GM18502 (cell line): ENCODE results near the gene MBP.

Experiments
- ATAC-seq: cut with Tn5 transposase; IDR thresholded peaks from one replicate; pipeline ENCODE4 v1.9.1; 2021; ENCODE audit warnings: mild to moderate bottlenecking; ENCODE audit not compliant: unreplicated experiment, poor library complexity

The MBP gene

DNA sequence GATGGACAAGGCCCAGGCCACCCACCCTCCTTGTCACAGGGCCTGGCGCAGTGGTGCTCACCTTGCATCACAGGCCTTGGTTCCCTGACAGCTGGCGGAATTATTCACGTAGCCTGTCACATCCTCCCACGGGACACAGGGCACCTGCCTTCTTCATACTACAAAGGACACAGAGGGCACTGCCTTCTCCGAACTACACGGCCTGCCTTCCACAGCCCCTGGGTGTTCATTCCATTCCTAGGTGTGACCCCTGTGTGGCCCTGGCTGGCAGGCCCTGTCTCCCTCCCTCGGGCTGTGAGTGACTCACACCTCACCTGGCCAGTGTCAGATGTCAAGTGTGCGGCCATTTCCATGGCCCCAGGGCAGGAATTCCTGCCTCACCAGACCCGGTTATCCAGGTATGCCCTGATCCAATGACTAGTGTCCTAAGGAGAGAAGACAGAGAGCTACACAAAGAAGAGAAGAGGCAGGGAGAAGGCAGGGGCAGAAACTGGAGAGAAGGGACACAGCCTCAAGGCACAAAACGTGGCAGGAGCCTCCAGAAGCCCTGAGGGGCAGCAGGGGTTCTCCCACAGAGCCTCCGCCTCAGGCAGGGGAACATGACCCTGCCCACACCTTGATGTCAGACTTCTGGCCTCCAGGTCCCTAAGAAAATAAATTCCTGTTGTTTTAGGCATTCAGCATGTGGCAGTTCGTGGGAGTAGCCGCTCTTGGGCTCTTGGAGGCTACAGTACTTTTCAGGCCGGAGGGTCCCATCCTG is 43.4 kb downstream of the MBP start:
- no peak for ATAC-seq

DNA sequence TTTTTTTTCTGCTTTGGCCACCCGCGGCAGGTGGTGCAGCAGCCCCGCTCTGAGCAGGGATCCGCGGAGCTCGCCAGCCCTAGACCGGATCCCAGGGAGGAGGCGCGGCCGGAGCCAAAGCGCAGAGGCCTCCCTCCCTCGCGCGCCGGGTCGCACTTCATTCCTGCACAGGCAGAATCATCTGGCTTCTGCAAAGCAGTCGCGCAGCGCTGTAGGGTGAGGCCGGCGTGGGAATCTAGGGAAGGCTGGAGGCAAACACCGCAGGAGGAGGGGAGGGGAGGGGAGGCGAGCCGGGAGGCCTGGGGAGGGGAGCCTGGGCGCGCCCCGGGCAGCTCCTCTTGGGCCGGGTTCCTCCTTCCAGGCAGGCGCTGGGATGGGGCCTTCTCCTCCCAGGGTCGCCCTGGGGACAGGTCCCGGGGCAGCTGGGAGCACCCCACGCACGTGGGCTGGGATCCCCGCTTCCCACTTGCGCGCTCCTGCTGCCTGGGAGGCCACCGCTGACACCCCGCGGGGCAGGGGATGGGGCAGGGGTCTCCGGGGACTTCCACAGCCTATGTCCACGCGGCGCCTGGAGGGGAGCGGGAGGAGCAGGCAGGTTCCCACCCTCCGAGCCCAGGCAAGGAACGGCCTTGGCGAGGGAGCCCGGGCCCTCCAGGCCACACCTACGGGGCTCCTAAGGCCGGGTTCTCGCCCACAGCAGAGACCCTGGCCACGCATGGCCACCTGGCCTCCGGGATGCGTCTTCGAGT is 45.0 kb downstream of the MBP start:
- no peak for ATAC-seq

DNA sequence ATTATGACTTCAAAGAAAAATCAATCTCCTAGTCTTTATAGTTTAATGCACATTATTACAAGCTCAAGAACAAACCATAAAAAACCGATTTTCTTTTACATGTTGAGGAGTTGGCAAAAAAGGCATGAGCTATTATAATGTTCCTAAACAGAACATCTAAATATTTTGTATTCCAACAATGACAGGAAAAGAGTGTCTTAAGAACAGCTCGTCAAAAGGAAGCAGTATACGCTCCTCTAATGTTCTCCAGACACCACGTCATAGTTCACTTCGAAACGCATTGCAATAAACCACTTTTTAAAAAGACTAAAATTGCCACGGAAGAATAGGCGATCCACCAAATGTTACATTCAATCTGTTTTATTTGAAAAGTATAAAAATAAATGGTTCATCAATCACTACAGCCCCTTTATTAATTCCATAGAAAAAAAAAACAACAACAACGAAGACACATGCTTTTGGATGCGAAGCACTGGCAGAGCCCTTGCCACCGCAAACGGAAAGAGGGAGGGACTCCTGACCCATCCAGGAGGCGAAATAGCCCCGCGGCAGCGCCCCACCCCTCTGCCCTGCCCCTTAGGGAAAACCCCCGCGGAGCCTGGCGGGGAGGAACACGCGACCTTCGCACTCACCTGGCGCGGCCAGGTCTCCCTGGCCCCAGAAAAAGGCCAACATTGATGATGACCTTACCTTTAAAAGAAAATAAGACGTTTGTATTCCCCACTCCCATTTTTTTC is 45.8 kb downstream of the MBP start:
- no peak for ATAC-seq

DNA sequence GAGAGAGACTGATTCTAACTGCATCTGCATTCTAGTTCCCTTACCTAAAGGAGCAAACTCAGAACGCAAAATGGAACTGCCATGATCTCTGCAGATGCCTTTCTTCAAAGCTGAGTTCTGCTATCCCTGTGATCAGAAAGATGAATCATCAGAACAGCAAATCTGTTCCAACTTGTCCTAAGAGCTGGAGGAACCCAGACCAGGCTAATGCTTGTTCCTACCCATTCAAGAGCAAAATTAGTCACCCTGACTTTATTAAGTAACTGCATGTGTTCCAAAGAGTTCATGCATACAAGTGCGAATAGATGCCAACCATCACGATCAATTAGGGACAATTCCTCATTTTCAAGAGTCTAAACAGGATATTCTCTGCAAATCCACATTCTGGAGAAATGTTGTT is 46.5 kb downstream of the MBP start:
- no peak for ATAC-seq

DNA sequence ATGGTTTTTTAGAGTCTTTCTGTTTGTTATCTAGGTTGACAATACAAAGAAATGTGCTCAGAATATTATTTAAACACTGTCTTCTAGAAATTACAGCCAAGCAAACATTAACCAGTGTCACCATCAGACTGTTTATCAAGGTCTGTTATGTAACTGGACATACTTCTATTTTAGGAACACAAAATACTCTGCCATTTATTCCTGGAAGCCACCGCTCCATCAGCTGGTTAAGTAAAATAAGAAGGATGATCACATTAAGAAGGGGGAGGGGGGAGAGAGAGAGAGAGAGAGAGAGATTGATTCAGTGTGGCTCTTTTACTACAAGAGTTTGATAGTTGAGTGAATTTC is 47.9 kb downstream of the MBP start:
- no peak for ATAC-seq

DNA sequence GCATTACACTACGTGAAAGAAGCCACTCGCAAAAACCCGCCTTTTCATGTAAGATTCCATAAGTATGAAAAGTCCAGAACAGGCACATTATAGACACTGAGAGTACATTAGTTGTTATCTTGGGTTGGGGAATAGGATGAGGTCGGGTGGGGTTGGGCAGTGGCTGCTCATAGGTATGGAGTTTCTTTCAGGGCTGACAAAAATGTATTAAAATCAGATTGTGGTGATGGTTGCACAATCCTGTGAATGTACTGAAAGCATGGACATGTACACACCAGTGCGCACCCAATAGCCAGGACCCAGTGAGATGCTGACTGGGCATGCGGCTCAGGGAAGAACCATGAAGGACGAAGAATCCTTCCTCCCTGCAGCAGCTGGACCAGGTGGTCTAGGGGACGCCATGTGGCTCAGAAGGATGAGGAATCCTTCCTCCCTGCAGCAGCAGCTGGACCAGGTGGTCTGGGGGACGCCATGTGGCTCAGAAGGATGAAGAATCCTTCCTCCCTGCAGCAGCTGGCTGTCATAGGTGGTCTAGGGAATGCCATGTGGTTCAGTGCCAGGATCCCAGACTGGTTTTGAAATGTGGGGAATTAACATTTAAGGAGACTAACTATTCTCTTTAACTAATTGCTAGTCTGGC is 50.1 kb downstream of the MBP start:
- no peak for ATAC-seq

DNA sequence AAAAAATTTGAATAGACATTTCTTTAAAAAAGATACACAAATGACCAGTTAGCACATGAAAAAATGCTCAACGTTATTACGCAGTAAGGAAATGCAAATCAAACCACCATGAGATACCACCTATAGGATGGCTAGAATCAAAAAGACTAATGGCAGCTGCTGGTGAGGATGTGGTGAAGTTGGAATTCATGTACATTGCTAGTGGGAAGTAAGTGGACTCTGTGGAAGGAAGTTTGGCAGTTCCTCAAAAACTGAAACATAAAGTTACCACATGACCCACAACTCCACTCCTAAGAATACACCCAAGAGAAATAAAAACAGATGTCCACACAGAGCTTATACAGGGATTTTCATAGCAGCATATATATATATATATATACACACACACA is 51.2 kb downstream of the MBP start:
- ATAC-seq, result no peak

DNA sequence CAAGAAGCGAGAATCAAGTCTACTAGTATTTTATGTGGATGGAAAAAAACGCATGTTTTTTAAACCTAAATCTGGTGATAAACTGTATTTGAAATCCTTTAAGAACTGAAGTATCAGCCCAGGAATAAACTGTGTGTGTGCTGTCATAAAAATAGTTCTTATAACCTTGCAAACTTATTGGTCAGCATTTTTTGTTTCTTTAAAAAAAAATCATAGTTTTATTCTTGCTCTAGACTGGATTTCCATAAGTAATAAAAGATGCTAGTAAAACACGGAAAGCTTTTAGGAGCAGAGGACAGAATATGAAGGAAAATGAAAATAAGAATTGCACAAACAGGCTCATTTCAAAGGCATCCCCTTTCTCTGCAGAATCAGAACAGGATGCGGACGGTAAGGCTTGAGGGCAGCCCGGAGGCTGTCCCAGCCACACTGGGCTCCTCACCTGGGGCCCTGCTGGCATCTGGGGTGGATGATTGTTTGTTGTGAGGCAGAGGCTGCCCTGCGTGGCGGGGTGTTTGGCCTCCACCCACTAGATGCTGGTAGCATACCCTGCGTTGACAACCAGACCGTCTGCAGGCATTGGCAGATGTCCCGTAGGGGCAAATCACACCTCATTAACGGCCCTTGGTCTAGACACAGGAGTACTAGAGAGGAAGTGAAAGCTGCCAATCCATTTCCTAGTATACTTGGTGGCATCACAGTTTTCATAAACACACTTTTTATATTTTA is 52.5 kb downstream of the MBP start:
- peak; percentile 87 for ATAC-seq

DNA sequence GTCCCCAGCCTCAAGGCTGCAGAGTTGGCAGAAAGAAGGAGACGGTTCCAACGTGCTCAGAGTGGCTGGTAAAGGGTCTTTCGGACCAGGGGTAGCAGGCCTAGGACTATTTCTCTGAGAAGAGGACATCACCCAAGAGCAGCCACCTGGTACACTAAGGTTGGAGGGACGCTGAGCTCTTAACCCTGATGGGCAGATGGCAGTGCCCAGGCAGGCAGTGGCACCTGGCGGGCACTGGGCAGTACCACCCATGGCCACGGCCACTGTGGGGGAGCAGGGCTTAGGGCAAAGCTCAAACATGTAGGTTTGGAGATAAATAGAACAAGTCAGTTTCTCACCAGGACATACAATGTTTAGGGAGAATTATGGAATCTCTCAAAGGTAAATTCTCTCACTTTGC is 53.5 kb downstream of the MBP start:
- no peak for ATAC-seq

DNA sequence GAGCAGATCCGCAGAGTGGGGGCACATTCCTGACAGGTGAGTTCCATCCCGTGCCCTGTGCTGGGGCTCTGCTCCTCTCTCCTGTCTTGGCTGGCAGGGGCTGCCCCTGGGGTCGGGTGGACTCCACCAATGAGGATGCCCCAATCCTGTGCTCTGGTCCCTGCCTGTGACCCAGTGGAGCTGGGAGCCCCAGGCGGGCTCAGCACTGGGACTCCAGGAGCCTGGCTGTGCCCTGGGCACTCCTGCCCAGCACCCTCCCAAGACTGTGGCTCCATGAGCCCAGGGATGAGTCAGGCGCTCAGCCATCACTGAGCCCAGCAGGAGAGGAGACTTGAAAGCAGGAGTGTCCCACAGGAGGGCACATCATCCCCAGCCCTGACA is 53.9 kb downstream of the MBP start:
- ATAC-seq, result no peak

DNA sequence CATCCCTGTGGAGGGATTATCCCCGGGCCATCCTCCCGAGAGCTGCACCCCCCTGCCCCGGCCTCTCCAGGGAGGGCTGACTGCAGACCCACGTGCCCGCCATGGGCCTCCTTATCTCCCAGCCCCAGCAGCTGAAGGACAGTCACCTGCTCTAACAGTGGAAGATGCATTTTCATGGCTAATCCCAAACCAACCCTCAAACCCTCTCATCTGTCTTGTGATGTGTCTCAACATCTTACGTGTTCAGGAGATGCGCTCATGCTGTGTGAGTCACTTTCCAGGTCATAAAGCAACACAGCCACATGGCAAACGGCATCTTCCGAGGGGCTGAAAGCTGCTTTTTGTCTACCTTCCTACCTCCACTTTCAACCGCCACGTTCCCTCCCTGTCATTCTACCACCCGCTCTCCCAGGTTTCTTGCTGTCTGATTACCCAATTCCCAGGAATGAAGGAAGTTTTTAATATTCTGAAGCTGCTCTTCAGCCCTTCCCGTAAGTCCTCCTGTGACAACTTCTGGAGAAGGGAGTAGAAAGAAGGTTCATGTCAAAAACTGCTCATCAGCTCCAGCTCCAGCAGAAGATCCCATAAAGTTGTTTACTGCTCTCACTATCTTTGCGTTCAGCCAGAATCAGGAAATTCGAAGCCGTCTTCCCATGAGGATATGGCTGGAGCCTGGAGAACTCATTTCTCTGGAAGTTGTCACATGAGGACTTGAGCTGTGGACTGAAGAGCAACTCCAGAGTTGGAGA is 54.5 kb downstream of the MBP start:
- no peak for ATAC-seq

DNA sequence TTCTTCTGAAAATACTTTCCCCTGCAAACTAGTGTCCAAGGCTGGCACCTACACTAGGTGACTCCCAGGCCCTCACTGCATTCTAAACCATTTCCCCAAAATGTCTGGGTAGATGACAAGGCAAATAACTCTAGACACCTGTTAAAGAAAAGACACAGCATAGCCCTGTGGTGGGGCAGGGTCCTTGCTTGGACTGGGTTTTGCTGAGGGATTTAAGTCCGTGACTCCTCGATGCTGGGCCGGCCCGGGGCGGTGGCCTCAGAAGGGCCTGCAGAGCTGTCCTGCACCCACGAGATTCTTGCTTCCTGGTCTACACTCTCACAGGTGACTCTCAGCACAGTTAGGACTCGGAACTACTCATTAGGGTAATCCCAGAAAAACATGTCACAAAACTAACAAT is 55.2 kb downstream of the MBP start:
- no peak for ATAC-seq

DNA sequence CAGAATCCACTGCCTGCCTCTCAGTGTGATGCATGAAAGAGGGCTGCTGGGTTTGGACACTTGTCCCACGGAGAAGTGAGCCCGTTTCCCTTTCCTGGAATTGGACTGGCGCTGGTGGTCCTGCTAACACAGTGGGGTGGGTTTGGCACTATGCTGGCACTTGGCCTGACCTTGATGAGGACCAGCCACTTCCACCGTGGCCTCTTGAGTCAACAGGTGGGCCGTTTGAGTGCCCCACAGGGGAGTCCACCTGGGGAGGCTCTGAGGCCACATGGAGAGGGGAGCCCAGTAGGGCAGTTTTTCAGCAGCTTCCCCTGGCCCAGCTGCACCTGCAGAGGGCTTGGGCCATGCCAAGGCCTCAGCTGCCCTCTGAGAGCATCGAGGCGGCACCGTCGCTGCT is 56.5 kb downstream of the MBP start:
- no peak for ATAC-seq

DNA sequence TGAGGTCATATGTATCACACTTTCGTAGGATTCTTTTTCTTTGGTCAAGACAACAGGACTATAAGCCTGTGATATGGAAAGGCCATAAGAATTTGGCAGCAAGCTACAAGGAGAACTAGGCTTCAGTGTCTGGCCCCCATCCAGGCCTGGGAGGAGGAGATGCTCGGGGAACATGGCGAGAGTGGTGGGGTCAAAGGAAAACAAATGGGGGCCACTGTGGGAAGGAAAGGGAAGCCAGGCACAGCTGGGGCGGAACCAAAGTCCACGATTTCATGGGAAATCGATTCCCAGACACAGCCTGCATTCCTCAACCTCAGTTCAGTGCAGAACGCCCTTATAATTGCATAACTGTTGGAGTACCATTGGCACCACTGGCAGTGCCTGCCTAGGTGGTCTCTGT is 58.2 kb downstream of the MBP start:
- ATAC-seq, result no peak

DNA sequence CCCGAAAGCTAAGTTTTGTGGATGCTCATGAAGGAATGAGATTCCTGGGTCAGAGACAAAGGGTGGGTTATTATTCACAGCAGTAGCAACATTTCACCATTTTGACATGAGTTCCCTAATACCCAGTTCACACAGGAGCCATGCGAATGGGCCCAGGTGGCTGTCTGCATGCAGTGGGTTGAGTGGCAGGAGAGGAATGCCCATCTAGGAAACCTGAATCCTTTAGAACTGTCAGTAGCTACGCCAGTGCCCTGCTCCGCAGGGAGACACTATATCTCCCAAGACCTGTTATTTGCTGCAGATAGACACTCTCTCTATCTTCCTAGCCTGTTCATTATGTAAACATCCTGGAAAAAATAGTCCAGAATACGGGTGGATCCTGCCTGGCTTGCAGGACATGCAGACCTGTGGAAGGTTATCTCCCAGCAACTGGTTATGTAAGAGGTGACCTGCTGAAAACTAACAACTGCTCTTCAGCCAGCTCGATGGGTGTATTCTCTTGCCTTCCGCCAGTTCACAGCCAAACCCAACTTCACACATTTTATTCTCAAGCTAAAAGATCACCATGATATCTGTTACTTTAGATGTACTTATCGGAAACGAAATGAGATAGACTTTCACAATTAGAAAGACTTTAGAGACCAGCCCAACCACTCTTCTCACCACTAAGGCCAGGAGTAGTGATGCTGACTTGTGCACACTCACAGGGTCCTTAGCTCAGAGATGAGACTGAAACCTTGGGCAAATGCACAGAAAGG is 59.1 kb downstream of the MBP start:
- no peak for ATAC-seq

DNA sequence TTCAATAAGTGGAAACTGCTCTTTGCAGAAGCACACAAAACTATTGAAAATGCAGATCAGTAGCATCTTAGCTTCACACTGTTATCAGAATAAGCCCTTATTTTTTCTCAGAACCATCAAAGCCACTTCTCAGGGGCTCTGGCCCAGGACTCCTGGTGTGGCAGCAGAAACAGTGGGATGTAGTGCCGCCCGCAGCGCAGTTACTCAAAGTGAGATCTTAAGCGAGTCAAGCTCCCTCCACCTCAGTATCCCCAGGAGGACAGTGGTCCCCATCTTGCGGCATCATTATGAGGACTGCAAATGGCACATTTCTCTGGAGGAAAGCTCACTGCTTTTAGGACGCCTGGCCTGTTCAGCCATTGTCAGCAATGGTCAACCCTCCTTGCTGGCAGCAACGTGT is 60.0 kb downstream of the MBP start:
- no peak for ATAC-seq

DNA sequence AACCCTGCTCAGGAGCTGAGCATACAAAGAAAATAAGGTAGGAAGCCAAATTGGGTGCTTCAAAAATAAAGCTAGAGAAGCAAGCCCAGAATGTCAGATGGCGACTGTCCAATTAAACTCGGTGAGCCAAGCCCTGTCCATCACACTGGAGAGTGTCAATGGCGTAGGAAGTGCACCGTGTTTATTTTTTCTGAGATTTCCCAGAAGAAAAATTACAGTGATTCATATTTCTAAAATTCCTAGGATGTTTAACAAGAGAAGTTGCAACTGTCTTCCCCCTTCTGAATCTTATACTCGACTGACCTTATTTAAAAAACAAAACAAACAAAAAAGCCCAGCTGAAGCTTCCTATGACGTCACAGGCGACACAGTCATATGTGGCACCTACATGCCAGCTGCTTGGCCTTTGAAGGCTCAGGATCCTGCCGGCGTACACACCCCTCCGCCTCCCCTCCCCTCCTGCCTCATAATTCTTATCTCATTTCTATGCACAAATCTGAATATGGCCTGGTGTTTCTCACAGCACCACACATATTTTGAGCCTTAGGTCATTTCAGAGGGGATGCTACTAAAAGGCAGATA is 60.8 kb downstream of the MBP start:
- no peak for ATAC-seq

DNA sequence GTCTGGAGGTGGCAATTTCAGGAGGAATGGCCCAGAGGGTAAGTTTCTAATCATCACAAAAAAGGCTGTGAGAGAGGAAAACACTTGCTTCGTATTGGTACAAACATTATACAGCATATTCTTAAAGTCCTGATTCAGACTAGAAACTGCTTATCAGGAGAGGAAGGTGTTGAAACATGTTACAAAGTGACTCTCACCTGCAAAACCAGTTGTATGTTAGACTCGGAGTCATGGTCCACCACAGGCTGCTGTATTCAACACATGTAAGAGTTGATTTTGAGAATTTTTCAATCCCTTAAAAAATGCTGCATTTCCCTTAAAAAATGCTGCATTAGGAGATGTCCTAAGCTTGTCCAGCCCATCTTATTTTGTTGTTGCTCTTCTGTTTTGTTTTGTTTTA is 61.5 kb downstream of the MBP start:
- ATAC-seq, result no peak

DNA sequence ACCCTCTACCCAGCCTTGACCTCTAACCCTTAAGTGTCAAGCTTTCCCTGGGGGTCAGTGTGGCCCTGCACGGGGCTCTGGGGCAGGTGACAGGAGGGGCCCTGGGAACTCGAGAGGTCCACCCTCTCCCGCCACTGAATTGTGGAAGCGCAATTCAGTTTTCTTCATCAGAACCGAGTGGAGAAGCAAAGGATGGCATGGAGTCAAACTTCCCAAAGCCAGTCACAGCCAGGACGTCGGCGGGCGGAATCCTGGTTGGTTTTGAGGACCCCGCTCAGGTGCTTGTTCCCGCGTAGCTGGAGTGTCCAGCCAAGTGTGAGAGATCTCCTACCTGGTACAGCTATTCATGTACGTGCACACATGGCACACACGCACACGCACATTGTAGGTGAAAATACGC is 62.0 kb downstream of the MBP start:
- no peak for ATAC-seq
